ENCODE results near the gene AP4E1.
"Not testable (repeated sequence)": the region's sequence is repeated elsewhere in the genome, so short reads cannot be mapped to it uniquely, and the experiment has no call there.

Gene AP4E1

DNA sequence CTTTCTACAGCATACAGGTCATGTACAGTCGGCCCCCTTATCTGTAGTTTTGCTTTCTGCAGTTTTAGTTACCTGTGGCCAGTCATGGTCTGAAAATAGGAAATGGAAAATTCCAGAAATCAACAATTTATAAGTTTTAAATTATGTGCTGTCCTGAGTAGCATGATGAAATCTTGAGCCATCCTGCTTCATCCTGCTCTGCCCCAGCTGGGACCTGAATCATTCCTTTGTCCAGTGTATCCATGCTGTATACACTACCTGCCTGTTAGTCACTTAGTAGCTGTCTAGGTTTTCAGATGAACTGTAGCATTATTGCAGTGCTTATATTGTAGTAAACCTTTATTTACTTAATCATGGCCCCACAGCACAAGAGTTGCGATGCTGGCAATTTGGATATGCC, 44.8 kb downstream of the AP4E1 start:
- no peak for DNase-seq

DNA sequence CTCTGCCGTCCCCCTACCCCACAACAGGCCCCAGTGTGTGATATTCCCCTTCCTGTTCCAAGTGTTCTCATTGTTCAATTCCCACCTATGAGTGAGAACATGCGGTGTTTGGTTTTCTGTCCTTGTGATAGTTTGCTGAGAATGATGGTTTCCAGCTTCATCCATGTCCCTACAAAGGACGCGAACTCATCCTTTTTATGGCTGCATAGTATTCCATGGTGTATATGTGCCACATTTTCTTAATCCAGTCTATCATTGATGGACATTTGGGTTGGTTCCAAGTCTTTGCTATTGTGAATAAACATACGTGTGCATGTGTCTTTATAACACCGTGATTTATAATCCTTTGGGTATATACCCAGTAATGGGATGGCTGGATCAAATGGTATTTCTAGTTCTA, 46.4 kb downstream of the AP4E1 start:
- DNase-seq, result not testable (repeated sequence)

DNA sequence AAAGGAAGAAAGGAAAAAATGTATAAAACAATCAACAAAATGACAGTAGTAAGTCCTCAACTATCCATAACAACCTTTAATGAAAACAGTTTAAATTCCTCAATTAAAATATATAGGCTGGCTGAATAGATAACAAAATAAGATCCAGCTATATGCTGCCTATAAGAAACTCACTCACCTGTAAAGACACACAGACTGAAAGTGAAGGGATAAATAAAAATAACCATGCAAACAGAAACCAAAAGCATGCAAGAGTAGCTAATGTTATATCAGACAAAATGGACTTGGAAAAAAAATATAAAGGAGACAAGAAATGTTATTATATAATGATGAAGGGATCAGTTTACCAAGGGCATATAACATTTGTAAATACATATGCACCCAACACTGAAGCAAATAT, 51.2 kb downstream of the AP4E1 start:
- DNase-seq, result no peak

DNA sequence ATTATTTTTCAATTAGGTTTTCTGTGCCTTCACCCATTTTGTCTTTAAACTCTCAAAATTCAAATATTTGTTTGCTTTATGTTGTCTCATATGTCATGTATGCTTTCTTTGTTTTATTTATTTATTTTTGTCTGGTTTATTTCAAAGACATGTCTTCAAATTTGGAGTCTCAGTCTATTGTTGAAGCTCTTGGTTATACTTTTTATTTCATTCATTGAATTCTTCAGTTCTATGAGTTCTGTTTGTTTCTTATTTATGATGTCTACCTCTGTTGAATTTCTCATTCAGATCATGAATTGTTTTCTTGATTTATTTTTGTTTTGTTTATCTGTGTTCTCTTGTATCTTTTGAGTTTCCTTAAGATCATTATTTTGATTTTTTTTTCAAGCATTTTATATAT, 55.6 kb downstream of the AP4E1 start:
- no peak for DNase-seq

DNA sequence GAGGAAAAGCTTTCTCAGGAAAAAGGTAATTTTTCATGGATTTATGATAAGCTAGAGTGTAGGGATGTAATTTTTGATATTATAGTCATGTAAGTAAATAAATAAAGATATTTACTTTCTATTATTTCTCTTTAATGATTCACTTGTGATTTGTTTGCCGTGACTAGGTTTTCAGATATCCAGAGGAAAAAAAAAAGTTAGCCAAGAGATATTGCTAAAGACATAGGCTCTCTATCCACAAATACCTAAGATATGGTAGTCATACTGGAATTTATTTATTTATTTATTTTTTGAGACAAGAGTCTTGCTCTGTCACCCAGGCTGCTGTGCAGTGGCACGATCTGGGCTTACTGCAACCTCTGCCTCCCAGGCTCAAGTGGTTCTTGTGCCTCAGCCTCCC, 59.9 kb downstream of the AP4E1 start:
- no peak for DNase-seq

DNA sequence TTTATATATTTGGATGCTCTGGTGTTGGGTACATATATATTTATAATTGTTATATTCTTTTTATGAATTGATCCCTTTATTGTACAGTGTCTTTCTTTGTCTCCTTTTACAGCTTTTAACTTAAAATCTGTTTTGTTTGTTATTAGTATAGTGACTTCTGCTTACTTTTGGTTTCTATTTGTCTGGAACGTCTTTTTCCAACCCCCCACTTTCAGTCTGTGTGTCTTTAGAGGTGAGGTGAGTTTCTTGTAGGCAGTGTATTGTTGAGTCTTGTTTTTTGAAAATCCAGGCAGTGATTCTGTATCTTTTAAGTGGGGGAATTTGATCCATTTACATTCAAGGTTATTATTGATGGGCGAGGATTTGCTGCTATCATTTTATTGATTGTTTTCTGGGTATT, 62.0 kb downstream of the AP4E1 start:
- no peak for DNase-seq

DNA sequence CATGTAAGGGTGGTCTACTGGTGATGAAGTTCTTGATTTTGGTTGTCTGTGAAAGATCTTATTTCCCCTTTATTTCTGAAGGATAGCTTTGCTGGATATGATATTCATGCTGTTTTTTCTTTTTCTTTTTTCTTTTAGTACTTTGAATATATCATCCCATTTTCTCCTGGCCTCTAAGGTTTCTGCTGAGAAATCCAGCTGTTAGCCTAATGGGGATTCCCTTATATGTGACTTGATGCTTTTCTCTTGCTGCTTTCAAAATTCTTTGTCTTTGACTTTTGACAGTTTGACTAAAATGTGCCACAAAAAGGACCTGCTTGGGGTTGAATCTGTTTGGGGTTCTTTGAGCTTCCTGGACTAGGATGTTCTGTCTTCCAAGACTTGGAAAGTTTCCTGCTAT, 62.6 kb downstream of the AP4E1 start:
- no peak for DNase-seq

DNA sequence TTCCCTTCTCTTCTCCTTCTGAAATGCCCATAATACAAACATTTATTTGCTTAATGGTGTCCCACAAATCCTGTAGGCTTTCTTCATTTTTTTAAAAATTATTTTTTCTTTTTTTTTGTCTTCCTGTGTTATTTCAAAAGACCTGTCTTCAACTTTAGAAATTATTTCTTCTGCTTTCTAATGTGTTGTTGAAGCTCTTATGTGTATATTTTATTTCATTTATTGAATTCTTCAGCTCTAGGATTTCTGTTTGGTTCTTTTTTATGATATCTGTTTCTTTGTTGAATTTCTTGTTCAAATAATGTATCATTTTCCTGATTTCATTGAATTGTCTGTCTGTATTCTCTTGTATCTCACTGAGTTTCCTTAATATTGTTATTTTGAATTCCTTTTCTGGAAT, 63.1 kb downstream of the AP4E1 start:
- no peak for DNase-seq

DNA sequence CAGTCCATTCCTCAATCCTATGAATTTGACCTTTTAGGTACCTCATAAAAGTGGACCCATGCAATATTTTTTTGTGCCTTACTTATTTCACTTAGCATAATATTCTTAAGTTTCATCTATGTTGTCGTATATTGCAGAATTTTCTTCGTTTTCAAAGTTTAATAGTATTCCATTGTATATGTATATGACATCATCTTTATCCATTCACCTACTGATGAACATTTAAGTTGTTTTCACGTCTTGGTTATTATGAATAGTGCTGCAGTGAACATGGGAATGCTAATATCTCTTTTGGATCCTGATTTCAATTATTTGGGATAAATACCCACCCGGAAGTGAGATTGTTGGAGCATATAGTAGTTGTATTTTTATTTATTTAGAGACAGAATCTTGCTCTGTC, 65.1 kb downstream of the AP4E1 start:
- no peak for DNase-seq

DNA sequence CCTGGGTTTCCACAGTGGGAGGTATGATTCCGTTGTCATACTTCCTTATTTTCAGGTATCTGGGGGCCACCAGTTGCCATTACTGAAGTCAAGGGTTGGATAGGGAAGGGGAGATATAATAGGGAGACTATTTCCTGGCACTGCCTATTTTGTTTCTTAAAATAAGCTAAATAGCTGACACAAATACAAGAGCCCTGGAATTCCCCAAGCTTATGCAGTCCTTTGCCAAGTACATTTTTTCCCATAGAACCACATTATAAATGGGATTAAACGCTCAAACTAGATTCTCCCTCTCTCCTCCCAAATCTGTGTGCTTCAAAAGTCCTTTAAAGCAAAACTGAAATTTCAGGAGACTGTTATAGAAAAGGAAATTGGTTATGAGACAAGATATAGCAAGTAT, 68.7 kb downstream of the AP4E1 start:
- no peak for DNase-seq

DNA sequence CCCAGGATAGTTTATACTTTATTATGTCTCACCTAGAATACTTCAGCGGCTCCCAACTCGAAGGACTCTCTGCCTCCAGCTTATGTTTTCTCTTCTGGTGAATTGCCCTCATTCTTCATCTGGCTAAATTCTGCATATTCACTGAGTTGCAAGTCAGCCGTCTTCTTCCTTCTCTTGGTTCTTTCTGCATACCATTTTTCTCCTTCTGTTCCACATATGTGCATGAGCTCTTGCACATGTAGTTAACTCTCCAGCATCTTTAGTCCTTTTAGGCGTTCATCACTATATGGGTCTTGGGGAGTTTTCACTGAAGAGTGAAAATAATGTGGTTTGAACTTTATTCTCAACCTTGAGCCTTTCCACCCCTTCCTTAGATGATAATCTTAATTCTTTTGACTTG, 70.1 kb downstream of the AP4E1 start:
- no peak for DNase-seq

DNA sequence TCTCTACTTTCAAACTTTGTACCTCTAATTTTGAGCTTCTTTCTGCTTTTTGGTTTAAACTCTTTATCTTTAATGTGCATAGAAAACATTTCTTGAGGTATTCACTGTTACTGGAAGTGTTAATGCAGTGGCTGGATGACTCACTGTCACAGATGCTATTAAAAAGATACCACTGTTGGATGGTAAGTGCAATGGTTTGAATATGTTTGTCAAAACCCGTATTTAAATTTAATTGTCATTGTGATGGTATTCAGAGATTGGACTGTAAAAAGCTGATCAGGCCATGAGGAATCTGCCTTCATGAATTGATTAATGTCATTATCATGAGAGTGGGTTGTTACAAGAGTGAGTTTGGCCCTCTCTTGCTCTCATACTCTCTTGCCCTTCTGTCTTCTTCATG, 70.6 kb downstream of the AP4E1 start:
- DNase-seq, result no peak

DNA sequence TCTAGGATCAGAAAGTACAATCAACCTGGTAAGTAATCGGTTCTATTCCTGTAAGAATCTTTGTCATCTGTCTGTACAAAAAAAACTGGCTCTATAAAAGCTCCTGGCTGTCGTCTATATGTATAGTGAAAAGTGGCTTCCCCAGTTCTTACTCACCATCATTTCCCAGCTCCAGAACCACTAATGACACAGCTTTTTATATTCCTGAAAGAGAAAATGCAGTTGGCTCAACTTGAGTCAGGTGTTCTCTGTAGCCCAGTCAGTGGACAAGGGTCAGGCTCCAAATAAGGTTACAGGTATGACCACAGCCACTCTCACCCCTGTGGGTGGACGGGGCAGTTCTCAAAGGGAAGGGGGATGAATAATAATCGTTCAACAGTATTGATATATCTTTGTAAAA, 85.1 kb downstream of the AP4E1 start:
- DNase-seq, result no peak

DNA sequence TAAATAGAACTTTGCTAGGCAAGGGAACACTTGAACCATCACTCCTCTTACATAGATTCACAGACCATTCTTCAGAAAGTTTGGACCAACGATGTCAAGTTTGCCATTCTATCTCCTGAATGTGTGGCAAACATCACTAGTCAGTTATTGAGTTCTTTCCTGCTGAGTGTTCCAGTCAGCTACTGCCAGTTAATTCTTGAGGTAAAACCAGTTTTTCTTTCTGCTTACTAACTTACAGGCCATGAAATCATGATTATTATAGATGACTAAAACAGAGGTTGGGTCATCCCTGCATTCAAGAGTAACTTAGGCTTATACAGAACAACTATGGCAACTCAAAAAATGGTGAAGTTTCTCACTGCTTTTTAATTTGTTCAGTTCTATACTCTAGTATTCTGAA, 88.2 kb downstream of the AP4E1 start:
- no peak for DNase-seq

DNA sequence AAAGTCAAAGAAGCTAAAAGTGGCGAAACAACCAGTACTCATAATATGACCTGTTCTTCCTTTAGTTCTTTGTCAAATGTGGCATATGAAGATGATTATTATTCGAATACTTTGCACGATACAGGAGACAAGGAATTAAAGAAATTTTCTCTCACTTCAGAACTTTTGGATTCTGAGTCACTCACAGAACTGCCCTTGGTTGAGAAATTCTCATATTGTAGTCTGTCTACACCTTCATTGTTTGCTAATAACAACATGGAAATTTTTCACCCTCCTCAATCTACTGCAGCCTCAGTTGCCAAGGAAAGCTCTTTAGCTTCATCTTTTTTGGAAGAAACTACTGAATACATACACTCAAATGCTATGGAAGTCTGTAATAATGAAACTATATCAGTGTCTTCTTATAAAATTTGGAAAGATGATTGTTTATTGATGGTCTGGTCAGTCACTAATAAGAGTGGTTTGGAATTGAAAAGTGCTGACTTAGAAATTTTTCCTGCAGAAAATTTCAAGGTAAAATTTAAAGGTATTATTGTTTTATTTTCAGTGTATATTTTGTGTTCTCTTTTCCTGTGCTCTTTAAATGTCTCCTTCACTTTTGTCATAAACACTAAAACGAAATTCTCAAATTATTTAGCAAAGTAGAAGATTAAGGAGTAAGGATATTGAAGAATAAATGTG, 89.0 kb downstream of the AP4E1 start:
- DNase-seq, result no peak

DNA sequence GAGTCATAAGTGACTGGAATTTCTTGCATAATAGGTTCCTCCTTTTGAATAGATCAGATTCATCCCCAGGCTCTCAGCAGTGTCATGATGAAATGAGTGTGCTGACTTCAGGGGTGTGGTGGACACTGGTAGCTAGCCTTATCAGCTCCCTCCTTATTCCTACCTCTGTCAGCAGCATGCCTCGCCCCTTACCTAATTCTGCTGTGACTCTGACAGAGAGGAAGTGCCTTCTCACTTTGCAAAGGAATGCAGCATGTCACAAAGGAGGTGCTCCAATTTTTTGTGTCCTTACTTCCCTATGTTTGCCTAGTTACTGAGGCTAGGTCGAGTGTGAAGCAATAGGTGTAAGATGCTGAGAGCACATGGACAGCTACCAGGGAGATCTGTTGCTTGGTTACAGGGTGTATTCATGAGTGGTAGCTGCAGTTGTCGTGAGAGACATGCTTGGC, 95.6 kb downstream of the AP4E1 start:
- DNase-seq, result peak; percentile 78 to 83

DNA sequence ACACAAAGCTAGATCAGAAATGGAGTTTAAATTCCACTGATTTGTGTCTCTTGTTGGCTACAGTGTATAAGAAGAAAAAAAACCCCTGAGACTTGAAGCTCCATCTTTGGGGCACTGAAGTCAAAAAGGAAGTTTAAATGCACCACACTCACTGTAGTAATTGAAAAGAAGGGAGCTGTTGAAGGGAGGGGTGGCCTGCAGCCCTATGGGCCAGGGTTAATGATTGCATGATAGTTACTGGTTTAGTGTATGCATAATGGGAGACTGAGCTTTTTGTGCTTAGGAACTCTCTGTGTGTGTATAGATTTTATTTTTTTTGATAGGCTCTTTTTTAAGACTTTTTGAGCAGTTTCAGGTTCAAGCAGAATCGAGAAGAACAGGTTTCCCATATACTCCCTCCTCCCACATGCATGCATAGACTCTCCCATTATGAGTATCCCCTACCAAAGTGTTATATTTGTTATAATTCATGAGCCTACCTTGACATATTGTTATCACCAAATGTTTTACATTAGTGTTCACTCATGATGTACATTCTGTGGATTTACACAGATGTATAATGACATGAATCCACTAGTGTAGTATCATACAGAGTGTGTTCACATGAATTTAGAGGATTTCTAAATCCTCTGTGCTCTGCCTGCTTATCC, 98.0 kb downstream of the AP4E1 start:
- DNase-seq, result no peak

DNA sequence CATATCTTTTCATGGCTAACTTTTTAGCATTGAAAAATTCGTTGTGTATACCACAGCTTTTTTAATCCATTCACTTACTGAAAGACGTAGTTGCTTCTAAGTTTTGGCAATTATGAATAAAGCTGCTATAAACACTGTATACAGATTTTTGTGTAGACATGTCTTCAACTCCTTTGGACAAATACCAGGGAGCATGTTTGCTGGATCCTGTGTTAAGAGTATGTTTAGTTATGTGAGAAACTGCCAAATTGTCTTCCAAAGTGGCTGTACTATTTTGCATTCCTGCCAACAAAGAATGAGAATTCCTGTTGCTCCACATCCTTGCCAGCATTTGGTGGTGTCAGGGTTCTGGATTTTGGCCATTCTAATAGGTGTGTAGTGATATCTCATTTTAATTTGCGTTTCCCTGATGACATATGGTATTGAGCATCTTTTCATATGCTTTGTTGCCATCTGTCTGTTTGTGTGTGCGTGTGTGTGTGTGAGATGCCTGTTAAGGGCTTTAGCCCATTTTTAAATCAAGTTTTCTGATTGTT, 98.7 kb downstream of the AP4E1 start:
- no peak for DNase-seq

DNA sequence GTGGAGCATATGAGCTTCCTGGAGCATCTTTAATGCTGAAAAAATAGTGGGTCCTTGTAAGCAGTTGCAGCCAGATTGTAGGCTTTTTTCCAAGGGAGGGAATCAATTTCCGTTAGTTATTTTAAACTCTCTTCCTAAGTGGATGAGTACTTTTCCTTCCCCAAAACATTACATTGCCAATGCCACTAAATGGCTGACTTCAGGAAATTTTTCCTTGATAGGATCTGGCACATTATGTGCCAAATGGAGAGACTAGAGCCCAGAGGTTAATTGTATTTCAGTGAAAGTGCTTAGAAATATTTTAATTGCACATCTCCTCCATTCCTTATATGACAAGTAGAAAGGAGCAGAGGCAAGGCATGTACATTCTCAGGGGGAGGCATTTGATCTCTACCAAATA, 102.7 kb downstream of the AP4E1 start:
- DNase-seq, result no peak

DNA sequence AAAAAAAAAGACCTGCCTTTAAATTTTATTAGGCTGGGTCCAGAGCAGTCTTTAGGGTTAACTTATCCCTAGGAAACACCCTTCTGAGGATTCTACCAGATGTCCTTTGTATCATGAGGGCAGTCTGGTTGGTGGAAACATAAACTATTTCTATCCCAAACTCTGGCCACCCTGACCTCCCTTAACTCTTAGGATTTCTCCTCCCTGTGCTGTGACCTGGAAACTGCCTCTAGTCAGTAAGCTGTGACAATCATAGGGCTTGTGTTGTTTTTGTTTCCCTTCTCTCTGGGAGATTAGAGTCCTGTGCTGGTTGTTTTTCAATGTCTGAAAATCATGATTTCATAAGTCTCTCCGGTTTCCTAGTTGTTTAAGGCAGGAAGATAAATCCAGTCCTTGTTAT, 108.1 kb downstream of the AP4E1 start:
- DNase-seq, result no peak

DNA sequence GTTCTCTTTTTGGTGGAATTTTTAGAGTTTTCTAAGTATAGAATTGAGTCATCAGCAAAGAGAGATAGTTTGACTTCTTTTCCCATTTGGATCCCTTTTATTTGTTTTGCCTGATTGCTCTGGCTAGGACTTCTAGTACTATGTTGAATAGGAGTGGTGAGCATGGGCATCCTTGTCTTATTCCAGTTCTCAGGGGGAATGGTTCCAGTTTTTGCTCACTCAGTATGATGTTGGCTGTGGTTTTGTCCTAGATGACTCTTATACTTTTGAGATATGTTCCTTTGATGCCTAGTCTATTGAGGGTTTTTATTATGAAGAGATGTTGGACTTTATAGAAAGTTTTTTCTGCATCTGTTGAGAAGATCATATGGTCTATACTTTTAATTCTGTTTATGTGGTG, 113.7 kb downstream of the AP4E1 start:
- no peak for DNase-seq

DNA sequence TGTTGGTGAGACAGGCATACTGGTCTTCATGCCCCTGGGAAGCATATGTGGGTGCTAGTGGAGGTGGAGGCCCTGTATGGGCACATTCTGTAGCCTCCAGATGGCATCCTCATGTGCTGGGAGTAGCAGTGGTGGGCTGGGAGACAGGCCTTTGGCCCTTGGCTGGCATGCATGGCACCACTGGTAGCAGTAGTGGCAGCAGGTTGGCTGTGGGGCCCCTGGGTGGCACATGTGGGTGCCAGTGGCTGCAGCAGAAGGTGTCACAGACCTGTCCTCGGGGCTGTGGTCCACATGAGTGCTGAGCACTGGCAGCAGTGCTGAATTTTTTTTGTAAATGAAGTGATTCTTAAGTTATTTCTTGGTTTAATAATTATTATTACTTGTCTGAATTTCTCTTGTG, 115.0 kb downstream of the AP4E1 start:
- no peak for DNase-seq

DNA sequence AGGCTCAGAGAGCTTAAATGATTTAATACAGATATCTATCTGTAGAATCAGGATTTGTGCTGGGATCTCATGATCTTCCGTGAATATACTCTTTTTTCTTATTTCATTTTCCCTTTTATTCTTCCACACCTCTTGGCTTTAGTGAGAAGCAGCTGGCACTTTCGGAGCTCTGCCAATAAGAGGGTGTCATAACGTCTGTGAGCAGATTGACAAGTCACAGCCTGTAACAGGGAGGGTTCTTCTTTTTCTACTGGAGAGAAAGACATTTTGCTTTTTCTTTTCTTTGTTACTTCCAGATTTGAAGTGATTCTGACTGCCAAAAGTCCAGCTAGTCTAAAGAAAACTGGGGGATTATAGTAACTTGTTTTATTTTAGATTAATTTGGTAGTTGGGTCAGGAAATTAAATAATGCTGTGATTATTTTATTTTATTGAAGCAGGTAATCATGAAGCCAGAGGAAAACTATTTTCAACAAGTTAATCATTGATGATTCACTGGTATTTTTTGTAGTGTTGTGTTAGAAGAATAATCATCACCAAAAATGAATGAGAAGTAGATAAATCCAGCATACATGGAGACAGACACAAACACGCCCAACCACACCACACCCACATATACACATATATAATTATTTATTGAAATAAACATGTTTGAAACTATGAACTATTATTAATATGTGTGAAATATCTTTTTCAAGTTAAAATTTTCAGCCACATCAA, 116.4 kb downstream of the AP4E1 start:
- no peak for DNase-seq

DNA sequence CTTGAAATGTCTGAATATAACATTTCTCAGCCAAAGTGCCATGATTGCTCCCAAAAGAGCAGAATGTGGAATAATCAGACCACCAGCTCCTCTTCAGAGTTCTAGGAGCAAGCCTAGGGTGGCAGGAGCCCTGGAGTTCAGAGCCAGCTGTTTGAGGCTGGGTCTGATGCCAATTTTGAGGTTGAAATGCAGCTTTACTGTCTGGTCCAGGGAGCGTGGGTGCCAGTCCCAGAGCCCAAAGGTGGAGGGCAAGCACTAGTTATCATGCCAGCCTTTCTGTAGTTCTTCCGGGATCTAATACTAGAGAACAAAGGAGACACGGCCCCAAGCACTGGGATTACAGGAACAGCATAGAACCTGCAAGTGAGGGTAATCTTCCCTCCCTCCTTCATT, 117.0 kb downstream of the AP4E1 start:
- no peak for DNase-seq
